Karpas-422 (cell line): ENCODE measurements around the gene TNNT1. TPM values are rescaled to one million over a fixed set of nuclear protein-coding genes. Genes with fewer than 3 reads are reported as not detected.

Source experiments
- DNase-seq: peaks from one replicate; pipeline ENCODE4 v3.0.0-alpha.2; 2015
- H2AFZ ChIP-seq: fragments of 200-600 bp; sonication (generic); 2 replicates; pipeline ENCODE4 v1.6.1; 2014; ENCODE audit warnings: antibody characterized with exemption, low read length, mixed read lengths
- H3K27ac ChIP-seq: fragments of 200-600 bp; sonication (generic); 2 replicates; pipeline ENCODE4 v1.5.1; 2014; ENCODE audit warnings: mild to moderate bottlenecking, low read length, moderate library complexity
- H3K27me3 ChIP-seq: fragments of 200-600 bp; sonication (generic); 2 replicates; pipeline ENCODE4 v1.6.1; 2014; ENCODE audit warnings: low read length, mixed read lengths
- H3K36me3 ChIP-seq: fragments of 200-600 bp; sonication (generic); 2 replicates; pipeline ENCODE4 v1.6.1; 2014; ENCODE audit warnings: low read length, mixed read lengths; ENCODE audit not compliant: insufficient read depth
- H3K4me1 ChIP-seq: fragments of 200-600 bp; sonication (generic); 2 replicates; pipeline ENCODE4 v1.6.1; 2014; ENCODE audit warnings: mild to moderate bottlenecking, low read length, mixed read lengths
- H3K4me2 ChIP-seq: fragments of 200-600 bp; sonication (generic); 2 replicates; pipeline ENCODE4 v1.6.1; 2014; ENCODE audit warnings: low read length, low read depth, mild to moderate bottlenecking; ENCODE audit not compliant: poor library complexity, severe bottlenecking
- H3K4me3 ChIP-seq: fragments of 200-600 bp; sonication (generic); 2 replicates; pipeline ENCODE4 v1.5.1; 2014; ENCODE audit warnings: mild to moderate bottlenecking, antibody characterized with exemption, low read length, mixed read lengths
- H3K79me2 ChIP-seq: fragments of 200-600 bp; sonication (generic); 2 replicates; pipeline ENCODE4 v1.6.1; 2014; ENCODE audit warnings: mild to moderate bottlenecking, low read length, mixed read lengths
- H3K9ac ChIP-seq: fragments of 200-600 bp; sonication (generic); 2 replicates; pipeline ENCODE4 v1.6.0; 2014; ENCODE audit warnings: low read length
- H3K9me2 ChIP-seq: fragments of 200-600 bp; sonication (generic), shearing (Covaris generic); replicated peaks from 2 replicates; pipeline ENCODE4 v1.6.0; 2014; ENCODE audit warnings: mild to moderate bottlenecking, low read length, moderate library complexity; ENCODE audit not compliant: insufficient read depth
- H3K9me3 ChIP-seq: fragments of 300-700, 200-600 bp; sonication (generic); 2 replicates; pipeline ENCODE4 v1.6.1; 2014; ENCODE audit warnings: low read length, mixed read lengths
- H4K20me1 ChIP-seq: fragments of 200-600 bp; sonication (generic); 2 replicates; pipeline ENCODE4 v1.6.1; 2014; ENCODE audit warnings: mild to moderate bottlenecking, antibody characterized with exemption, low read length, low read depth; ENCODE audit not compliant: insufficient read depth
- small RNA-seq: library from RNA; depleted of rRNA; stranded (forward); fragments of <200 nt; gene quantifications from one replicate; pipeline ENCODE3, GENCODE V24; 2014
- total RNA-seq: library from RNA; depleted of rRNA; stranded (reverse); fragments of >200 nt; shearing (Covaris generic); gene quantifications from 2 replicates; pipeline ENCODE4 v1.2.3, GENCODE V29; 2014; ENCODE audit warnings: low replicate concordance; rRNA removed

Gene TNNT1
- total RNA-seq, 1 experiment from 2014 or later, result 10.4 TPM

DNA sequence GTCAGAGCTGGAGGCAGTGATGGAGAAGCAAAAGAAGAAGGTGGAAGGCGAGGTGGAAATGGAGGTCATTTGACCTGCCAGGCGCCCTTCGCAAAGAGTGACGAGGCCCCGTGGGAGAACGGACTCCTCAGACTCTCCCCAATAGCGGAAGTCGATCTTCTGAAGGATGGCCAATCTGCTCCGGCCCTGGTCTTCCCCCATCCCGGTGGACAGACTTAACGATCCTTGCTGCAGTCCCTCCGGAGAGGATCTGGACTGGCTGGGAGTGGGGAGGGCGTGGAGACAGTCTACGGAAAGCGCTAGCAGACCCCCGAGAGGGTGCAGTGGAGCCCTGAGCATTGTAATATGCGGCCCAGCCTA lies 61.5 kb downstream of the TNNT1 start:
- Histone ChIP-seq H3K9ac (no peak overlapping the region), H3K4me1 (no peaks in the 10 kb centered on the region), H2AFZ (no peak overlapping the region), H3K4me3 (no peak overlapping the region), H3K79me2 (no peaks in the 10 kb centered on the region), H3K9me2 (no peaks in the 10 kb centered on the region), H3K36me3 (peaks cover 22% of the 10 kb centered on the region), H3K9me3 (no peaks in the 10 kb centered on the region), H3K27ac (no peak overlapping the region), H3K4me2 (no peak overlapping the region), H3K27me3 (no peaks in the 10 kb centered on the region), H4K20me1 (0 out of 2 replicates have a peak, but pooled peaks cover 13% of the 10 kb centered on the region)
- DNase-seq, result no peak

DNA sequence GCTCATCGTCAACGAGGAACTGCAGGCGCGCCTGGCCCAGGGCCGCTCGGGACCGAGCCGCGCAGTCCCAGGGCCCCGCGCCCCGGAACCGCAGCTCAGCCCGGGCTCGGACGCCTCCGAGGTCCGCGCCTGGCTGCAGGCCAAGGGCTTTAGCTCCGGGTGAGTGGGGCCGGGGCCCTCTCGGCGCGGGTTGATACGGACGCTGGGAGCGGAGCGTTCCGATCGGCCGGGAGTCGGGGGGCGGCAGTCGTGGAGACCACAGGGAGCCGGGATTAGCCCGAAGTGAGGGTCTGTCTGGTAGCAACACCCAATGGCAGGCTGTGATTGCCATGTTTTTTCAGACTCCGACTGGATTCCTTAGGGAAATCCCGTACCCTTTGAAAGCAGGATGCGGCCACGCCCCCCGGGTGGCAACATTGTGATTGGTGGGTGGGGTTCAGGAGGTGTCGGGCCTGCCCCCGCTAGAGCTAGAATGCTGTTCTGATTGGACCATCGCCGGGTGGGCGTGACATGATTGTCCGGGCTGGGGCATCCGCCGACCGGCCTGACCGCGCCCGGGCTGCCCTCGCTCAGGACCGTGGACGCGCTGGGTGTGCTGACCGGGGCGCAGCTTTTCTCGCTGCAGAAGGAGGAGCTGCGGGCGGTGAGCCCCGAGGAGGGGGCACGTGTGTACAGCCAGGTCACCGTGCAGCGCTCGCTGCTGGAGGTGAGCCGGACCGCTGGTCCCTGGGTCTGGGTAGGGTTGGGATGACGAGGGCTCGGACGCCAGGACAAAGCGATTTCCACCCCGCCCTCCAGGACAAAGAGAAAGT lies 62.1 kb downstream of the TNNT1 start:
- H3K79me2 ChIP-seq, result no peaks in the 10 kb centered on the region
- H3K27ac ChIP-seq, result no peak overlapping the region
- no peak overlapping the region for H3K9ac ChIP-seq
- DNase-seq, result no peak
- peaks cover 27% of the 10 kb centered on the region for H3K36me3 ChIP-seq
- no peaks in the 10 kb centered on the region for H3K27me3 ChIP-seq
- H3K9me2 ChIP-seq, result no peaks in the 10 kb centered on the region
- no peaks in the 10 kb centered on the region for H3K9me3 ChIP-seq
- no peaks in the 10 kb centered on the region for H3K4me1 ChIP-seq
- H3K4me2 ChIP-seq, result no peak overlapping the region
- H2AFZ ChIP-seq, result no peak overlapping the region
- no peak overlapping the region for H3K4me3 ChIP-seq
- H4K20me1 ChIP-seq, result 0 out of 2 replicates have a peak, but pooled peaks cover 13% of the 10 kb centered on the region

DNA sequence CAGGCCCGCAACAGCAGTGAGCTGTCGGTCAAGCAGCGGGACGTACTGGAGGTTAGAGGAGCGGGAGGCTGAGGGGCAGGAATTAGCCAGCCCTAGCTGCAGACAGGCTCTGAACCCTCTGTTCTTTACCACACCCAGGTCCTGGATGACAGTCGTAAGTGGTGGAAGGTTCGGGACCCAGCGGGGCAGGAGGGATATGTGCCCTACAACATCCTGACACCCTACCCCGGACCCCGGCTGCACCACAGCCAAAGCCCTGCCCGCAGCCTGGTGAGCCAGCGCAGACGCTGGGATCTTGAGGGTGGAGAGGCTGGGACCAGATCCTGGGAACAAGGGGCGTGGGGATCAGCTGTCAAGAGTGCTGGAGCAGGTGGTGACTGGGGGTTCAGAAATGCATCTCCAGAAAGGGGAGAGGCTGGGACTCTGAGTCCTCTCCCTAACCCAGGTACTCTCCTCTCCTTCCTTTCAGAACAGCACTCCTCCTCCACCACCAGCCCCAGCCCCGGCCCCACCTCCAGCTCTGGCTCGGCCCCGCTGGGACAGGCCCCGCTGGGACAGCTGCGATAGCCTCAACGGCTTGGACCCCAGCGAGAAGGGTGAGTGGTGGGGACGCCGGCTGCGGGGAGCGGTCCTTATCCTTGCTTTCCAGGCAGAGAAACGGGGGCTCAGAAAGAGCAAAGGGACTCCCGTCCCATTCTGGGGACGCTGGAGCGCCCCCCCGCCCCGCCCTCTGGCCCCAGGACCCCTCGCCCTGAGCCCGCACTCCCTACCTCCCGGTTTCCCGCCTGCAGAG lies 62.9 kb downstream of the TNNT1 start:
- Histone ChIP-seq H3K27me3 (no peaks in the 10 kb centered on the region), H3K9me2 (no peaks in the 10 kb centered on the region), H3K79me2 (no peaks in the 10 kb centered on the region), H2AFZ (no peak overlapping the region), H3K4me1 (no peaks in the 10 kb centered on the region), H3K9ac (no peak overlapping the region), H3K4me3 (no peak overlapping the region), H3K4me2 (no peak overlapping the region), H3K27ac (no peak overlapping the region), H3K36me3 (peaks cover 33% of the 10 kb centered on the region), H3K9me3 (no peaks in the 10 kb centered on the region), H4K20me1 (0 out of 2 replicates have a peak, but pooled peaks cover 13% of the 10 kb centered on the region)
- no peak for DNase-seq

DNA sequence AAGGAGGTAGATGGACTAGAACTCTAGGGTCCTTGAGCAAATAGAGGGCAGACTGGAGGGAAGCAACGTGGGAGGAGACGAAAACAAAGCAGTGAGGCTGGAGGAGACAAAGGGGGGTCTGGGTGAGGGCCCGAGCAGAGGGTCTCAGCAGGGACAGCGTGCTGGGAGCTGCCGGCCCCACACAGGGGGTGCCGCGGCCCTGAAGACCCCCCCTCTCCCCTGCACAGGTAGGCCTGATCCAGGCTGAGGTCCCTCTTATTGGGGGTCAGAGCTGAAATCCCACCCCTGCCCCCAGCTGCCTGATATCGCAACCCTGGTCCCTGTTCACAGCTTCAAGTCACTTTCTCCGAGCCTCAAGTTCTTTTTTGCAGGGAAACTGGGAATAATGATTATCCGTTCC lies 64.6 kb downstream of the TNNT1 start:
- H3K4me2 ChIP-seq, result no peak overlapping the region
- no peak overlapping the region for H3K9ac ChIP-seq
- no peaks in the 10 kb centered on the region for H3K4me1 ChIP-seq
- no peak overlapping the region for H3K27ac ChIP-seq
- no peak overlapping the region for H3K4me3 ChIP-seq
- H3K79me2 ChIP-seq, result no peaks in the 10 kb centered on the region
- DNase-seq, result no peak
- H3K36me3 ChIP-seq, result peaks cover 40% of the 10 kb centered on the region
- H2AFZ ChIP-seq, result no peak overlapping the region
- H3K9me2 ChIP-seq, result no peaks in the 10 kb centered on the region
- H3K9me3 ChIP-seq, result no peaks in the 10 kb centered on the region
- no peaks in the 10 kb centered on the region for H3K27me3 ChIP-seq
- 0 out of 2 replicates have a peak, but pooled peaks cover 13% of the 10 kb centered on the region for H4K20me1 ChIP-seq

DNA sequence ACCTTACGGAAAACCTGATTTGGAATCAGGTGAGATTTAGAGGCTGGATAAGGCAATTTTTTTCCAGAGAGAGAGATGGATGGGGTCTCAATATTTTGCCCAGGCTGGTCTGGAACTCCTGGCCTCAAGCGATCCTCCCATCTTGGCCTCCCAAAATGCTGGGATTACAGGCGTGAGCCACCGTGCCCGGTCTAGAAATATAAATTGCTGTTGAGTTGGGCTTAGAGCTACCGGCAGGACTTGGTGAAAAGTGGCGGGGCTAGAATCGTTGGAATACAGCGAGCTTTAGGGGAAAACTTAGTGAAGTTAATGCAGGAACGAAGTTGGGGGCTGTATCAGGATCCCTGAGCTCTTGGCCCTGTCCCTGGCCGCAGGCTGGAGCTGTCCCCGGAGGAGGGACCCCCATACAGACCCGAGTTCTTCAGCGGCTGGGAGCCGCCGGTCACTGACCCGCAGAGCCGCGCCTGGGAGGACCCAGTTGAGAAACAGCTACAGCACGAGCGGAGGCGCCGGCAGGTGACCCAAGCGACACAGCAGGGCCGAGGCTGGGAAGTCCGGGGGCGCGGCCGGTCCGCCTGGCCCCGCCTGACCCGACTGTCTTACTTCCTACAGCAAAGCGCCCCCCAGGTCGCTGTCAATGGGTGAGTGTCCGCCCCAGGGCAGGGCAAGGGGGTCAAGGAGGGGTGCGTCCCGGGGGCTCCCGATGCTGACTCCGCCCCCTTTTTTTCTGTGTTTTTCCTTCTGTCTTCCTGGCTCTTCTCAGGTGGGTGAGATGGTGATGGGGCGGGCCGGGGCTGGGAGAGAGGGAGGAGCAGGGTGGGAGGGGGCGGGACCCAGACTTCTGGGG lies 65.8 kb downstream of the TNNT1 start:
- H3K27ac ChIP-seq, result no peak overlapping the region
- no peak overlapping the region for H3K4me3 ChIP-seq
- H2AFZ ChIP-seq, result no peak overlapping the region
- H3K9me2 ChIP-seq, result no peaks in the 10 kb centered on the region
- no peaks in the 10 kb centered on the region for H3K9me3 ChIP-seq
- H3K4me2 ChIP-seq, result no peak overlapping the region
- no peaks in the 10 kb centered on the region for H3K79me2 ChIP-seq
- DNase-seq, result no peak
- 0 out of 2 replicates have a peak, but pooled peaks cover 12% of the 10 kb centered on the region for H4K20me1 ChIP-seq
- H3K9ac ChIP-seq, result no peak overlapping the region
- H3K4me1 ChIP-seq, result no peaks in the 10 kb centered on the region
- H3K27me3 ChIP-seq, result no peaks in the 10 kb centered on the region
- H3K36me3 ChIP-seq, result peaks cover 43% of the 10 kb centered on the region

Small RNAs within 50 kb of the gene (small RNA-seq; reads per million reads assigned to genes)
- gene MIR7975 (not detected), gene RF01210 (0.20 reads per million)

Other genes with a start within 250 kb of the TNNT1 start
- gene NCR1, start 243.1 kb downstream of the TNNT1 start, total RNA-seq, result not detected in 2 replicates
- gene NLRP7, start 201.7 kb downstream of the TNNT1 start, total RNA-seq, result 0.11 and 0.18 TPM in 2 replicates
- 28.2 and 35.0 TPM in 2 replicates for gene NLRP2, start 182.8 kb downstream of the TNNT1 start, total RNA-seq
- 0.26 TPM in 1 of 2 replicates, not detected in the other for gene GP6, start 110.9 kb downstream of the TNNT1 start, total RNA-seq
- gene RDH13, start 86.1 kb downstream of the TNNT1 start, total RNA-seq, result 16.4 and 23.8 TPM in 2 replicates
- not detected in 2 replicates for gene EPS8L1, start 73.3 kb downstream of the TNNT1 start, total RNA-seq
- 81.8 and 267 TPM in 2 replicates for gene PPP1R12C, start 31.6 kb downstream of the TNNT1 start, total RNA-seq
- 0.93 and 1.2 TPM in 2 replicates for gene TNNI3, start 8.5 kb upstream of the TNNT1 start, total RNA-seq
- gene DNAAF3, start 17.4 kb upstream of the TNNT1 start, total RNA-seq, result 2.5 and 4.2 TPM in 2 replicates
- gene SYT5, start 31.1 kb upstream of the TNNT1 start, total RNA-seq, result not detected in 2 replicates
- gene PTPRH, start 60.3 kb upstream of the TNNT1 start, total RNA-seq, result 1.4 TPM in 1 of 2 replicates, not detected in the other
- 7.8 and 9.5 TPM in 2 replicates for gene TMEM86B, start 79.6 kb upstream of the TNNT1 start, total RNA-seq
- 134 and 231 TPM in 2 replicates for gene PPP6R1, start 109.8 kb upstream of the TNNT1 start, total RNA-seq
- 35.0 and 62.5 TPM in 2 replicates for gene HSPBP1, start 130.9 kb upstream of the TNNT1 start, total RNA-seq
- gene BRSK1, start 134.8 kb upstream of the TNNT1 start, total RNA-seq, result 15.5 and 31.0 TPM in 2 replicates
- 0.61 TPM in 1 of 2 replicates, not detected in the other for gene TMEM150B, start 176.1 kb upstream of the TNNT1 start, total RNA-seq
- gene KMT5C, start 190.7 kb upstream of the TNNT1 start, total RNA-seq, result 10.3 and 46.1 TPM in 2 replicates
- not detected in 2 replicates for gene COX6B2, start 205.5 kb upstream of the TNNT1 start, total RNA-seq
- gene GARIN5B, start 214.1 kb upstream of the TNNT1 start, total RNA-seq, result not detected in 2 replicates
- 0.40 and 0.41 TPM in 2 replicates for gene IL11, start 221.3 kb upstream of the TNNT1 start, total RNA-seq
- not detected in 2 replicates for gene TMEM190, start 227.6 kb upstream of the TNNT1 start, total RNA-seq
- 0.89 and 8.0 TPM in 2 replicates for gene TMEM238, start 235.1 kb upstream of the TNNT1 start, total RNA-seq
- gene RPL28, start 236.7 kb upstream of the TNNT1 start, total RNA-seq, result 959 and 1,311 TPM in 2 replicates